GM18508 (cell line): ENCODE data around the gene ACAA1.

Experiments
- ATAC-seq: cut with Tn5 transposase; IDR thresholded peaks from one replicate; pipeline ENCODE4 v1.9.1; 2021; ENCODE audit warnings: moderate number of reproducible peaks; ENCODE audit not compliant: insufficient read depth, unreplicated experiment

The ACAA1 gene

GRCh38 chr3:38154625-38155255, 17.8 kb upstream of the ACAA1 start:
- ATAC-seq: no peak

GRCh38 chr3:38154033-38154494, 17.1 kb upstream of the ACAA1 start:
- ATAC-seq: no peak

GRCh38 chr3:38153221-38153620, 16.3 kb upstream of the ACAA1 start:
- ATAC-seq: no peak

- ATAC-seq: no peak
Observed at GRCh38 chr3:38152609-38153008, 15.7 kb upstream of the ACAA1 start.

- no peak for ATAC-seq
Observed at GRCh38 chr3:38151667-38152265, 14.8 kb upstream of the ACAA1 start.

GRCh38 chr3:38150780-38151528, 14.0 kb upstream of the ACAA1 start:
- ATAC-seq: no peak

- no peak for ATAC-seq
Observed at GRCh38 chr3:38149708-38150107, 12.8 kb upstream of the ACAA1 start.

- no peak for ATAC-seq
Observed at GRCh38 chr3:38148311-38148882, 11.5 kb upstream of the ACAA1 start.

- ATAC-seq: no peak
Observed at GRCh38 chr3:38147421-38147820, 10.5 kb upstream of the ACAA1 start.

GRCh38 chr3:38146504-38146903, 9.6 kb upstream of the ACAA1 start:
- ATAC-seq: no peak

GRCh38 chr3:38143511-38143910, 6.6 kb upstream of the ACAA1 start:
- ATAC-seq: no peak

GRCh38 chr3:38142959-38143358, 6.0 kb upstream of the ACAA1 start:
- no peak for ATAC-seq

- no peak for ATAC-seq
Observed at GRCh38 chr3:38141952-38142273, 5.0 kb upstream of the ACAA1 start.

- ATAC-seq: no peak
Observed at GRCh38 chr3:38141173-38141951, 4.4 kb upstream of the ACAA1 start.

GRCh38 chr3:38140326-38141172, 3.6 kb upstream of the ACAA1 start:
- no peak for ATAC-seq

GRCh38 chr3:38139652-38140051, 2.7 kb upstream of the ACAA1 start:
- no peak for ATAC-seq

- ATAC-seq: no peak
Observed at GRCh38 chr3:38139191-38139590, 2.3 kb upstream of the ACAA1 start.

GRCh38 chr3:38138349-38139190, 1.6 kb upstream of the ACAA1 start, which contains the start of gene MYD88:
TSS of gene MYD88 (plus strand) at chr3:38138661. CDS start at chr3:38138701, 40 bp downstream.
- no peak for ATAC-seq
